Stimulated activated CD4-positive, alpha-beta T cell treated with anti-CD3 and anti-CD28 coated beads, Interleukin-4, amount 100 ng/mL, for 4 hours (primary cell): ENCODE results near the gene VWA8.
"Not testable (repeated sequence)": the region's sequence is repeated elsewhere in the genome, so short reads cannot be mapped to it uniquely, and the experiment has no call there.

ENCODE experiments used
- DNase-seq, 2 experiments: peaks; one replicate each; pipeline ENCODE4 v3.0.0-alpha.2; 2020

VWA8 gene

GRCh38 chr13:41546372-41547190 is 414.3 kb downstream of the VWA8 start:
- DNase-seq: no peak

- no peak for DNase-seq
Observed at GRCh38 chr13:41545432-41545707, 415.5 kb downstream of the VWA8 start.

DNA sequence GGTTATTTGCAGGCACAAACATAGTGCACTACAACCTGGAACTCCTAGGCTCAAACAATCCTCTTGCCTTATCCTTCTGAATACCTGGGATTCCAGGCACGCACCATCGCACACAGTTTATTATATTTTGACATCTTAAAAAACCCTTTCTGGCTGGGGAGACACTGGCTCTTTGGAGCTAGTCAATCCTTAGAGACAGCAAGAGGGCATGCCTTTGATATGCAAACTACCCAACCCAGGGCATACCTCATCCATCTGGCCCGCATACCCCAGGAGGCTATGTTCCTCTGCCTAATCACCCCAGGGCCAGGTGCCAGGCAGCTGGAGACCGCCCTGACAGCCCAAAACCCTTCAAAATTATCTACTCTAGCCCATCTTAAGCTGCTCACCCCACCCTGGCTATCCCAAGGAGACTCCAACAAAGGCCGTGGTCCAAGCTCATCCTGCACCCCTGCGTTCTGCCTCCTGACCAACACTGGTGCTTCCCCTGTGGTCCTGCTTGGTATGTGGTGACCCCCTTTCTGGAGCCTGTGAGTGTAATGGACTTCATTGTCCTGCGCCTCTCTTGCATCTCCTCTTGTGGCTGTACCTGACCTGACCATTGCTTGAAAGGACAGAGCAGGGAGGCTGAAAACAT is 417.1 kb downstream of the VWA8 start:
- DNase-seq: no peak

- DNase-seq: not testable (repeated sequence)
Observed at GRCh38 chr13:41542799-41543198, 418.1 kb downstream of the VWA8 start.

- DNase-seq: no peak
Observed at GRCh38 chr13:41542281-41542680, 418.6 kb downstream of the VWA8 start.

DNA sequence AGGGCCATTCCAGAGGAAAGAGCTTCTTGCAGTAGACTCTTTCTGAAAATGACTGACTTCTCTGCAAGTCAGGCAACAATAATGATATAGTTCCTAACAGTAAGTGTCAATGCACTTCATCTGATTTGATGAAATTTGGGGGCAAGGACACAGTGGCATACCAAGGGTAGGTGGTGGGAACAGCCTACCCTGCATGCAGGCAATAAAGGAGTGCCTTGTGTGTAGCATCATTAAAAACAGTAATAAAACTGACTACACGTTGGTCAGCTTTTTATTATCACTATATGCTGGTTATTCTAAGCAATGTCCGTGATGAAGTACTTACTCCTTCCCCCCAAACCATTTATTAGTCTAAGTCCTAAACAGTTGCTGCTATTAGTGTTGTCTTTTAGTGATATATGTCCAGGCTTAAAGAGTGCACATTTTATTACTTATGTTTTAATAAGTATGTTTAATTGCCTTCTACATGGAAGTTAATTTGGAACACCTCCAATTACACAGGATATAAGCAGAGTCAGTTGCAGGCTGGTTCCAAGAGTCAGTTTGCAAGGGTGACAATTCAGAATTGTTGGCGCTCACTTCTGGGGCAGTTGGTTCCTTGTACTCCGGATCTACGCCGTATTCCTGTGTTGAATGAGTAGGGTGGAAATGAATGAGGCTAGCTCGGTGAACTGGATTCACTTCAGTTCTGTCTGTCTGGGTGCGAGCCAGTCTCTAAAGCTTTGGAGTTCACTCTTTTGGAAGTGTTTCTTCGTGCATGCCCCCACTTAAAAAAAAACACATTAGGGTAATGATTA is 419.6 kb downstream of the VWA8 start:
- DNase-seq: no peak

GRCh38 chr13:41540240-41540639 is 420.7 kb downstream of the VWA8 start:
- DNase-seq: not testable (repeated sequence)

DNA sequence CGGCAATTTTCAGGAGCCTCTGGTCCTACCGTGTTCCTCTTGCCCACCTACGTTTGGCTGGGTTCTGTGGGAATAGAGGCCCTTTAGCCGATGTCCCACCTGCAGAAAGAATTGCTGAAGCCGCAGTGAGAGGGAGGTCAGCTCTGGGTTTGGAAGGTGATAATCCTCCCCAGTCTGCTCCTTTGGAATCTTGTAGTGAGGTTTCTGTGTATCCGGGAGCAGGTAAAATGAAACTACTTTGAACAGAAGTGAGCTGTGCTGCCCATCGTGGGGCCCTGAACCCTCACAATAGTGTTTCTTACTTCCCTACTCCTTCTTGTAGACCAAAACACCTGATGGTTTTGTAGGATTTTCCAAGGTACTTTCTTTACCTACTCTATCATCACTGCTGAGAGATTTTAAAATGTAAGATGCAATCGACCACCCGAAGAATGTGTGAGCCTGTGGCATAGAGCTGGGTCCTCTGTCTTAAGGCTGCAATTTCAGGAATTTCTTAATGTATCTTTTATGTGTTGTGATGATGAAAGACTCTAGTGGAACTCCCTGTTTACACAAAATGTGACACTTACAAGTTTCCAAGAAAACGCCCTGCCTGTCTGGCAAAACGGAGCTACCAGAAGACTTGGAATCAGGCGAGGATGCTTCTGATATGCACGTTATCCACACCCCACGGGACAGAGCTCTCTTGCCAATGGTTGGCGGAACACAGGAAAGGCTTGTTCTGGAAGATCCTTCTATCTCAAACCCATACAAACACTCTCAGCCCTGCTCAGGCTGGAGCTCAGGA is 427.4 kb downstream of the VWA8 start:
- DNase-seq: no peak

DNA sequence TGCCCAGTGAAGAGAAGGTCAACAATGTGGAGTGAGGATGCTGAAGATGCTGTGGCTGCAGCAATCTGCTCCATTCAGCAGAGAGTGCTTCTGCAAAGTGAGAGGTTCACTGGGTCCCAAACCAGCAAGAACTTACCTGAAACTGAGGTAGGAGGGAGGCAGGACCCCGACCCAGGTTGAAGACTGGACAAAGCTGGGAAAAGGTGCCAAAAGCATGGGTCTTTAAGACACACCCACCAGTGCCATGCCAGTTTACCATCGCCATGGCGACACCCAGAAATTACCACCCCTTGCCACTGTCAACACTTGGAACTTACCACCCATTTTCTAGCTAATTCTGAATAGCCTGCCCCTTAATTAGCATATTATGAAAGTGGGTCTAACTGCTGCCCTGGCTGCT is 432.9 kb downstream of the VWA8 start:
- no peak for DNase-seq

- no peak for DNase-seq
Observed at GRCh38 chr13:41520660-41521630, 440.0 kb downstream of the VWA8 start.

DNA sequence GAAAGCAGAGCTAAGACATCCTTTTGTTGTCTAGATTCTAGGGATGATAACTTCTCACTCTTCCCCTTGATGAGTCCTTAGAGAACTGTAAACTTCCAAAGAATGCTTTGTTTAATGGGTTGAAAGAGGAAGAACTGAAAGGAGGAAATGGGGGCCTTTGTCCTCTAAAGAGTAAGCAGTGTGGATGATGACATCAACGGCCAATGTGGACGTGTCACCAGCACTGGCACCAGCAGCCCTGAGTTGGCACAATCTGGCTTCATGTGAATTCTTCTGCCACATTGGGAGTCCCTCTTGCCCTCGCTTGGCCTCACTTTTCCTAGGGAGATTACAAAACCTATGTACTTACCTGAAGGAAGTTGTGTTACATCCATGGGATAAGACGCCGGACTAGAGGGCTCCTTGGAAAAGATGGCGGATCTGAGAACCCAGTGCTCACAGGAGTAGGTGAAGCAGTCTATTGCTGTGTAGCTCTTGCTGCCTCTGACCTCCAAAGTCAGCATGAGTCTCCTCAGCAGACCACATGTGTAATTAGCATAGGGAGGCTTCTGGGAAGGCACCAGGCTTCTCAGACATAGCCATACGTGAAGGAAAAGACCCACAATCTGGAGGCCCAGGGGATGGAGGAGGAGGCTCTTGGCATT is 440.8 kb downstream of the VWA8 start:
- DNase-seq: no peak
